ENCODE results near the gene IL27RA. TPM values are rescaled to one million over a fixed set of nuclear protein-coding genes. Genes with fewer than 3 reads are reported as not detected.

Gene IL27RA
- total RNA-seq, 1 experiment from 2014 or later = 7.8 TPM

DNA sequence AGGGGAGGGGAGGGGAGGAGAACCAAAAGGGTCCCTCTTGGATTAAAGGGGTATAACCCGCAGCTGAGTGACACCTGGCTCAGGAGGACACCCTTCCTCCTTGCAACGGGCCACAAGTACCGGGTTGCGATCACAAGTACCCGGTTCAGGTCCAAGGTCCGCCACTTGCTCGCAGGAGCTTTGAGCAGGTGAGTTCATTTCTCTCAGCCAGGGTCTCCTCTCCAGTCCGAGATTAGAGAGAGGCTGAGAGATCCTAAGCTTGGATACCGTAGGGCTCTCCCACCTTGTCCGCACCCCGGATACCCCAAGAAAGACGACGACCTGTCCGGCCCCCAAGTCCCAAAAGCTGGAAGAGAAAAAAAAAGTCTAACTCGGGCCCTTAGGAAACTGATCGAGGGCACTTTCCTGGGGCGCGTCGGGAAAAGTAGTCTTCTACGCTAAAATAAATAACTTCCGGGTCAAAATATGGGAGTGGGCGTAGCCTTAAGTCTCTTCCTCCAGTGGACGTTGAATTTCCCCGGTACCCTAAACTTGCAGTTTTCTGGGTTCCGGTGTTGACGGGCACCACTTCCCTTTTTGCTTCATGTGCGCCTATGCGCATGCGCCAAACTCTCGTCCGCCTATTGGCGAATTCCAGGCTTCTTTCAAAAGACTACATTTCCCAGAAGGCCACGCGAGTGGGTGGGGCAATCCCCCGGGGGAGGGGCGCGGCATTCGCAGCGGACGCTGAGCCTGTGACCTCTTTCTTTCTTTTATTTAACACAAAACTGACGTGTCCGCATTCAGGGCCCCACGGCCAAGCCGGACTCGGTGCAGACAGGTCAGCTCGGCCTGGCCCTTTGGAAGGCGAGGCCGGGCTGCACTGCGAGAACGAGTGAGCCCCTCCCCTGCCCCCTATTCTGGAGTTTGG lies 49.6 kb downstream of the IL27RA start:
- Histone ChIP-seq H3K36me3 (ENCODE audit: low read depth) (no peaks in the 10 kb centered on the region), H3K9me2 (ENCODE audit: insufficient read depth) (no peaks in the 10 kb centered on the region), H2AFZ (peak overlapping the region; percentile 93), H3K4me3 (peak overlapping the region; percentile 85), H3K79me2 (ENCODE audit: low read depth) (peaks cover 14% of the 10 kb centered on the region), H3K4me2 (peak overlapping the region; percentile 91), H4K20me1 (ENCODE audit: insufficient read depth) (no peaks in the 10 kb centered on the region), H3K4me1 (replicated peaks; ENCODE audit: insufficient read depth) (peaks cover 16% of the 10 kb centered on the region), H3K9me3 (ENCODE audit: insufficient read depth, low read depth) (no peaks in the 10 kb centered on the region), H3F3A (ENCODE audit: insufficient read depth, low read depth) (peaks cover 14% of the 10 kb centered on the region; the same call in 1 of the 2 replicates), H3K27me3 (ENCODE audit: insufficient read depth, low read depth) (no peaks in the 10 kb centered on the region), H3K27ac (peak overlapping the region; percentile 71)
- TF ChIP-seq, protein P1, sequence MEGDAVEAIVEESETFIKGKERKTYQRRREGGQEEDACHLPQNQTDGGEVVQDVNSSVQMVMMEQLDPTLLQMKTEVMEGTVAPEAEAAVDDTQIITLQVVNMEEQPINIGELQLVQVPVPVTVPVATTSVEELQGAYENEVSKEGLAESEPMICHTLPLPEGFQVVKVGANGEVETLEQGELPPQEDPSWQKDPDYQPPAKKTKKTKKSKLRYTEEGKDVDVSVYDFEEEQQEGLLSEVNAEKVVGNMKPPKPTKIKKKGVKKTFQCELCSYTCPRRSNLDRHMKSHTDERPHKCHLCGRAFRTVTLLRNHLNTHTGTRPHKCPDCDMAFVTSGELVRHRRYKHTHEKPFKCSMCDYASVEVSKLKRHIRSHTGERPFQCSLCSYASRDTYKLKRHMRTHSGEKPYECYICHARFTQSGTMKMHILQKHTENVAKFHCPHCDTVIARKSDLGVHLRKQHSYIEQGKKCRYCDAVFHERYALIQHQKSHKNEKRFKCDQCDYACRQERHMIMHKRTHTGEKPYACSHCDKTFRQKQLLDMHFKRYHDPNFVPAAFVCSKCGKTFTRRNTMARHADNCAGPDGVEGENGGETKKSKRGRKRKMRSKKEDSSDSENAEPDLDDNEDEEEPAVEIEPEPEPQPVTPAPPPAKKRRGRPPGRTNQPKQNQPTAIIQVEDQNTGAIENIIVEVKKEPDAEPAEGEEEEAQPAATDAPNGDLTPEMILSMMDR (conservative IDR thresholded peaks at IDR 0.05) = no peak
- no peak for TF ChIP-seq EZH2 (IDR thresholded peaks at IDR 0.05; ENCODE audit: low read depth)
- POLR2A ChIA-PET (ENCODE audit: unreplicated experiment) = interaction anchor here (0.5 to 0.6 kb wide), 2 partner anchors 350 to 408 kb away, joined by 3 to 6 read pairs; no protein-coding TSS in a partner anchor
- intact Hi-C loops (cut with micrococcal nuclease; ENCODE audit: unreplicated experiment) = loop anchor here (2.0 to 5.0 kb wide), 3 partner anchors 36 to 338 kb away; partner anchors contain the start of genes ASF1B, DDX39A and PRKACA
- BruUV-seq (replicated peaks) = TSS peak; percentile 87
- DNase-seq = peak; percentile 99
- CTCF ChIA-PET = interaction anchor here (0.5 to 0.6 kb wide), 2 partner anchors 34 to 129 kb away, joined by 3 to 4 read pairs; partner anchors contain the start of gene DCAF15

DNA sequence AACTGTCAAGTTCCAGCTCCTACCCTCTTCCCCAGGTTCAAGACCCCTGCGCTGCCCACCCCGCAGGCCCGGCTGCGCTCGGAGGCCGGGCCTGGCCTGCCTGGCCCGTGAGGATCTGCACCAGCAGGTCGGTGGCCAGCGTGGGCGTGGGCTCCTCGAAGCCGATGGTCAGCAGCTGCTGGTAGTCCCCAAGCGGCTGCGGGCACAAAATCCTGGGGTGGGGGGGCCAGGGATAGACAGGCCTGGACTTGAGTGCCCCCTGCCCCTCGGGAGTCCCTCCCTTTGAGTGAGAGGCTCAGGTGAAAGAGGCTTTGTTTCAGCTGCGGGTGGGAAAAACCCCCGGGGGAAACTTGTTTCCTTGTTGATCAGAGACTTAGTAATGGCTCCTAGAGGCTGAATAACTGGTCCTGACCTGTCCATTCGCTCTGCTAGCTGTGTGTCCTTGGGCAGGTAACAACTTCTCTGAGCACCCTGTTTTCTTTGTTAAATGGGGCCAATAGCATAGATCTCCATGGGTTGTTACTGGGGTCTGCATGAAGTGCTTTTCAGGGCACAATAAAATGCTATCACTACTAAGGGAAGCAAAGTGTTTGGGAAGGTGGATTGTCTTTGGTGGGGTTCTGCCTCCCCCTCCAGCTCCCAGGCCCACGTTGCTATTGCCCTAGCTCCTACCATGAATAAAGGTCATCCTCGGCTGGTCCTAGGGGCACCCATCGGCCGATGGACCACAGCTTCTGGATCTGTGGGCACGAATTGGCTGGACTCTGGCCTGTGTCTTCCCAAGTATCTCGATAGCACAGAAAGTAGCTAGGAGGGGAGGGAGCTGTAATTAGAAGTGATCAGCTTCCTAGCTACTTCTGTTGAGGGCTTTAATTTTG lies 50.5 kb downstream of the IL27RA start:
- Histone ChIP-seq H3K79me2 (ENCODE audit: low read depth) (peaks cover 14% of the 10 kb centered on the region), H3K4me1 (replicated peaks; ENCODE audit: insufficient read depth) (peaks cover 16% of the 10 kb centered on the region), H4K20me1 (ENCODE audit: insufficient read depth) (no peaks in the 10 kb centered on the region), H3K9me2 (ENCODE audit: insufficient read depth) (no peaks in the 10 kb centered on the region), H3F3A (ENCODE audit: insufficient read depth, low read depth) (peaks cover 20% of the 10 kb centered on the region; the same call in 1 of the 2 replicates), H3K36me3 (ENCODE audit: low read depth) (no peaks in the 10 kb centered on the region), H2AFZ (peak overlapping the region; percentile 87), H3K9me3 (ENCODE audit: insufficient read depth, low read depth) (no peaks in the 10 kb centered on the region), H3K27me3 (ENCODE audit: insufficient read depth, low read depth) (no peaks in the 10 kb centered on the region), H3K27ac (peak overlapping the region; percentile 71), H3K4me3 (peak overlapping the region; percentile 81), H3K4me2 (peak overlapping the region; percentile 91)
- POLR2A ChIA-PET (ENCODE audit: unreplicated experiment) = interaction anchor here (0.6 kb wide), 1 partner anchor 350 kb away, joined by 6 read pairs; no protein-coding TSS in a partner anchor
- intact Hi-C loops (cut with micrococcal nuclease; ENCODE audit: unreplicated experiment) = loop anchor here (2.0 to 5.0 kb wide), 3 partner anchors 35 to 337 kb away; partner anchors contain the start of genes ASF1B, DDX39A and PRKACA
- no peak for DNase-seq
- no peak for TF ChIP-seq EZH2 (IDR thresholded peaks at IDR 0.05; ENCODE audit: low read depth)
- TF ChIP-seq, protein P1 (conservative IDR thresholded peaks at IDR 0.05) = peak; percentile 17; the same call in 1 of the 2 replicates
- BruUV-seq (replicated peaks) = TSS peak; percentile 66
- CTCF ChIA-PET = interaction anchor here (0.5 to 0.6 kb wide), 4 partner anchors 33 to 393 kb away, joined by 3 to 4 read pairs (median 3); partner anchors contain the start of genes DCAF15 and PTGER1

DNA sequence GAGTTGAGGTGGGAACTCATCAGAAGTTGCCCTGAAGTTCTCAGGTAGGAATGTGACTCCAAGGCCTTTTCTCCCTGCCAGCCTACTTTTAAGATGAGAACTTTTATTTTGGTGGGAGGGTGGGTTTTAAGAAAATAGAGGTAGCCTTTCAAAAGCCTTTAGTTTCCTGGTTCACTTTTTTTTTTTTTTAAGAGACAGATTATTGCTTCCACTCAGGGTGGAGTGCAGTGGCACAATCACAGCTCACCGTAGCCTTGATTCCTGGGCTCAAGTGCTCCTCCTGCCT lies 51.1 kb downstream of the IL27RA start:
- TF ChIP-seq EZH2 (IDR thresholded peaks at IDR 0.05; ENCODE audit: low read depth) = no peak
- TF ChIP-seq, protein P1 (conservative IDR thresholded peaks at IDR 0.05) = no peak
- Histone ChIP-seq H3K79me2 (ENCODE audit: low read depth) (peaks cover 14% of the 10 kb centered on the region), H3K4me2 (peak overlapping the region; percentile 91), H2AFZ (no peak overlapping the region), H3K9me2 (ENCODE audit: insufficient read depth) (no peaks in the 10 kb centered on the region), H3K27ac (peak overlapping the region; percentile 71; the same call in 1 of the 2 replicates), H3F3A (ENCODE audit: insufficient read depth, low read depth) (peaks cover 24% of the 10 kb centered on the region), H4K20me1 (ENCODE audit: insufficient read depth) (no peaks in the 10 kb centered on the region), H3K9me3 (ENCODE audit: insufficient read depth, low read depth) (no peaks in the 10 kb centered on the region), H3K36me3 (ENCODE audit: low read depth) (no peaks in the 10 kb centered on the region), H3K4me3 (peak overlapping the region; percentile 81; the same call in 1 of the 2 replicates), H3K27me3 (ENCODE audit: insufficient read depth, low read depth) (no peaks in the 10 kb centered on the region), H3K4me1 (replicated peaks; ENCODE audit: insufficient read depth) (peaks cover 16% of the 10 kb centered on the region)
- BruUV-seq (replicated peaks) = no TSS peak
- ChIA-PET CTCF (no interaction called here), POLR2A (ENCODE audit: unreplicated experiment) (no interaction called here)
- intact Hi-C loops (cut with micrococcal nuclease; ENCODE audit: unreplicated experiment) = loop anchor here (5.0 kb wide), 1 partner anchor 35 kb away; the partner anchor contains the start of gene PRKACA
- no peak for DNase-seq
